Stomach (tissue), 4 donors: ENCODE results near the gene PNRC2.
"Not testable (repeated sequence)": the region's sequence is repeated elsewhere in the genome, so short reads cannot be mapped to it uniquely, and the experiment has no call there.

Source experiments
- POLR2AphosphoS5 ChIP-seq, 3 donors: sonication (generic); formaldehyde crosslinking; IDR thresholded peaks; one replicate each; pipeline ENCODE4 v1.6.1; 2016; ENCODE audit warnings: antibody characterized with exemption in 3 of 3
- TF ChIP-seq, protein P1 (sequence below), 7 experiments: fragments of 450-650 bp in 4 of 7; fragments of 200-600 bp in 3 of 7; sonication (generic) in 3 of 7; IDR thresholded peaks; one replicate each; pipeline ENCODE4 v1.5.1; 2016 to 2019; ENCODE audit warnings: antibody characterized with exemption in 7 of 7, control low read depth in 2 of 7, mild to moderate bottlenecking in 1 of 7

GRCh38 chr1:24008574-24009184, 49.1 kb downstream of the PNRC2 start:
- TF ChIP-seq, protein P1, sequence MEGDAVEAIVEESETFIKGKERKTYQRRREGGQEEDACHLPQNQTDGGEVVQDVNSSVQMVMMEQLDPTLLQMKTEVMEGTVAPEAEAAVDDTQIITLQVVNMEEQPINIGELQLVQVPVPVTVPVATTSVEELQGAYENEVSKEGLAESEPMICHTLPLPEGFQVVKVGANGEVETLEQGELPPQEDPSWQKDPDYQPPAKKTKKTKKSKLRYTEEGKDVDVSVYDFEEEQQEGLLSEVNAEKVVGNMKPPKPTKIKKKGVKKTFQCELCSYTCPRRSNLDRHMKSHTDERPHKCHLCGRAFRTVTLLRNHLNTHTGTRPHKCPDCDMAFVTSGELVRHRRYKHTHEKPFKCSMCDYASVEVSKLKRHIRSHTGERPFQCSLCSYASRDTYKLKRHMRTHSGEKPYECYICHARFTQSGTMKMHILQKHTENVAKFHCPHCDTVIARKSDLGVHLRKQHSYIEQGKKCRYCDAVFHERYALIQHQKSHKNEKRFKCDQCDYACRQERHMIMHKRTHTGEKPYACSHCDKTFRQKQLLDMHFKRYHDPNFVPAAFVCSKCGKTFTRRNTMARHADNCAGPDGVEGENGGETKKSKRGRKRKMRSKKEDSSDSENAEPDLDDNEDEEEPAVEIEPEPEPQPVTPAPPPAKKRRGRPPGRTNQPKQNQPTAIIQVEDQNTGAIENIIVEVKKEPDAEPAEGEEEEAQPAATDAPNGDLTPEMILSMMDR (IDR thresholded peaks at IDR 0.05), result not testable (repeated sequence)
- not testable (repeated sequence) for TF ChIP-seq POLR2AphosphoS5 (IDR thresholded peaks at IDR 0.05)
